ENCODE results near the gene FARS2.

DNA sequence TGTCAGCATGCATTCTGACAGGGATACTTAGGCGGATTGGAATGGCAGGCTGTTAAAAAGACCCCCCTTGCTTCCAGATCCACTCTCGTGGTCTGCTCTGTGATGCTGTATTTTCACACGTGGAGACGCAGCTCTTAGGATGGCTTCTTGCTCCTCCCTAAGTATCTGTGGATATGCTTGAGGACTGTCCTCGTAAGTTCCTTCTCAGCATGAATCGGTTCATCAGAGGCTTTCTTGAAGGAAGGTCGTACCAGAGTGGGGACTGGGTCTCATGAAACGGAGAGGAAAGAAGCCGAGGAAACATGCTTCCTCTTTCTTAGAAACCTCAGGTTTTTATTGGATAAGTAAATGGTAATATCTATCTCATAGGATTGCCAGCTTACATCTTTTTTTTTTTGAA is 220.4 kb downstream of the FARS2 start:
- TF ChIP-seq CTCF (IDR thresholded peaks at IDR 0.05; ENCODE audit: poor library complexity) = no peak
- no peak for TF ChIP-seq EZH2phosphoT487 (IDR thresholded peaks at IDR 0.05; ENCODE audit: low read depth, severe bottlenecking, unreplicated experiment)

Data from hepatocyte (in vitro differentiated cells).